GM19238 (cell line): ENCODE data around the gene TIMM17B.
"Not testable (repeated sequence)": the region's sequence is repeated elsewhere in the genome, so short reads cannot be mapped to it uniquely, and the experiment has no call there.

ENCODE experiments used
- DNase-seq: peaks from one replicate; pipeline ENCODE4 v3.0.0; 2011; ENCODE audit warnings: low spot score; ENCODE audit not compliant: insufficient read length

The TIMM17B gene

GRCh38 chrX:48894891-48895290, 2.7 kb downstream of the TIMM17B start:
- DNase-seq: no peak

GRCh38 chrX:48893556-48894348, 3.8 kb downstream of the TIMM17B start:
- DNase-seq: no peak

- no peak for DNase-seq
Measured at GRCh38 chrX:48892896-48893295, 4.7 kb downstream of the TIMM17B start.

GRCh38 chrX:48891402-48892288, 5.9 kb downstream of the TIMM17B start:
- peak; percentile 49 for DNase-seq

GRCh38 chrX:48890934-48891401, 6.6 kb downstream of the TIMM17B start:
- no peak for DNase-seq

GRCh38 chrX:48890296-48890925, 7.2 kb downstream of the TIMM17B start:
- DNase-seq: no peak

GRCh38 chrX:48886586-48886985, 11.0 kb downstream of the TIMM17B start:
- not testable (repeated sequence) for DNase-seq

GRCh38 chrX:48883729-48884128, 13.8 kb downstream of the TIMM17B start:
- no peak for DNase-seq

GRCh38 chrX:48876944-48877343, 20.6 kb downstream of the TIMM17B start:
- DNase-seq: not testable (repeated sequence)

- not testable (repeated sequence) for DNase-seq
Measured at GRCh38 chrX:48872017-48872416, 25.6 kb downstream of the TIMM17B start.

- no peak for DNase-seq
Measured at GRCh38 chrX:48864210-48864609, 33.4 kb downstream of the TIMM17B start.

GRCh38 chrX:48854898-48855297, 42.7 kb downstream of the TIMM17B start:
- no peak for DNase-seq

- DNase-seq: not testable (repeated sequence)
Measured at GRCh38 chrX:48854121-48854804, 43.3 kb downstream of the TIMM17B start.

GRCh38 chrX:48853494-48853893, 44.1 kb downstream of the TIMM17B start:
- DNase-seq: not testable (repeated sequence)

GRCh38 chrX:48852857-48853256, 44.7 kb downstream of the TIMM17B start:
- no peak for DNase-seq

- no peak for DNase-seq
Measured at GRCh38 chrX:48848847-48849246, 48.7 kb downstream of the TIMM17B start.
